Rectal smooth muscle tissue (tissue), 1 donor: Measurements from ENCODE around the gene TRIM17.

Experiments used
- H3K27ac ChIP-seq: one replicate; pipeline ENCODE4 v1.7.0; 2013; ENCODE audit warnings: low read depth, low read length, inconsistent platforms
- H3K27me3 ChIP-seq: one replicate; pipeline ENCODE4 v1.7.0; 2013; ENCODE audit warnings: low read length; ENCODE audit not compliant: control insufficient read depth, insufficient read depth
- H3K36me3 ChIP-seq: one replicate; pipeline ENCODE4 v1.7.0; 2013; ENCODE audit warnings: low read length; ENCODE audit not compliant: control insufficient read depth, insufficient read depth
- H3K4me1 ChIP-seq: one replicate; pipeline ENCODE4 v1.7.0; 2013; ENCODE audit warnings: low read length; ENCODE audit not compliant: control insufficient read depth, insufficient read depth
- H3K4me3 ChIP-seq: one replicate; pipeline ENCODE4 v1.7.0; 2013; ENCODE audit warnings: low read length
- H3K9ac ChIP-seq: one replicate; pipeline ENCODE4 v1.7.0; 2013; ENCODE audit warnings: low read length

The TRIM17 gene

DNA sequence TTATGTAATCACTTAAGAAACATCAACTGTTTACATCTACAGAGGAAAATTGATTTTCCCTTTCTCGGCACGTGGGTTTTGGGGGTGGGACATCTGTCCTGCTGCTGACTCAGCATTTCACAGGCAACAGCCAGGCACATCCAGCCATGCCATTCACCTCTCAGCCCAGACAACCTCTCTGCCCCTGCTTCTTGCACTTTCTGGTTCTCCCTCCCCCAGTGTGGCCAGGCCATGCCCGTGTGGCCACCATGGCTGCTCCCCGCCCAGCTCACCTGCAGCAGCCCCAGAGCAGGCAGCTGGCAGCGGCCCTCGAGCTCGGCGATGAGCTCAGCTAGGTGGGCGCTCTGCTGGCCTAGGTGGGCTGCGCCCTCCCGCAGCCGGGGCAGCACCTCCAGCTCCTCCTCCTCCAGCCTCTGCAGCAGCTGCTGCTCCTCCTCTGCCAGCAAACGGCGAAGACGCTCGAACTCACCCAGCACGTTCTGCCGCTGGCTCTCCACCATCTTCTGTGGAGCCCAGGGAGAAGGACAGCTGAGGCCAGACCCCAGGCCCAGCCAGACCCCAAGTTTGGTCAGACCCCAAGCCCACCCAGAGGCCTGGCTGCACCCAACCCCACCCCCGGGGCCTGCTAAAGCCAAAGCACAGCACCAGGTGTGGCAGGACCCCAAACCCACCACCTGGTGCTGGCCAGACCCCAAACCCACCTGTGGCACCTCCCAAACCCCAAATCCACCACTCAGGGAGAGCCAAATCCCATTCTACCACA, 15.8 kb downstream of the TRIM17 start:
- Histone ChIP-seq H3K4me1 (peaks cover 11% of the 10 kb centered on the region), H3K4me3 (no peak overlapping the region), H3K27me3 (no peaks in the 10 kb centered on the region), H3K9ac (no peak overlapping the region), H3K36me3 (peaks cover 20% of the 10 kb centered on the region), H3K27ac (no peak overlapping the region)

DNA sequence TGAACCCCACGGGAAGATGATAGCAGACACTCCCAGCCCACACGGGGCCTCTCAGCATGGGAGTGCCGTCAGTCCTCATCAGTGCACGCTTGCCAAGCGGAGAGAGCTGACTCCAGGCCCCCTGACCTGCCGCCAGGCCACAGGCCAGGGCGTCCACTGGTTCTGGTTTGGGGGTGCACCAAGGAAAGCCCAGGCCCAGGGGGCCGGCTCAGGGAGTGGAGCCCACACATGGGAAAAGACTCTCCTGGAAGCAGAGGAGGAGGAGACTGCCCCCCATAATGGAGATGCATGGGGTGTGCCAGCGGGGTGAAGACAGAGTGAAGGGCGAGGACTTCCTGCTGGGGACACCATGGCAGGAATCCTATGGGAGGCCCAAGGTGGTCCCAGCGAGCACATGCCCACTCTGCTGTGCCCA, 16.4 kb downstream of the TRIM17 start:
- Histone ChIP-seq H3K27ac (no peak overlapping the region), H3K27me3 (no peaks in the 10 kb centered on the region), H3K9ac (no peak overlapping the region), H3K4me3 (no peak overlapping the region), H3K4me1 (peaks cover 5% of the 10 kb centered on the region), H3K36me3 (peaks cover 22% of the 10 kb centered on the region)

DNA sequence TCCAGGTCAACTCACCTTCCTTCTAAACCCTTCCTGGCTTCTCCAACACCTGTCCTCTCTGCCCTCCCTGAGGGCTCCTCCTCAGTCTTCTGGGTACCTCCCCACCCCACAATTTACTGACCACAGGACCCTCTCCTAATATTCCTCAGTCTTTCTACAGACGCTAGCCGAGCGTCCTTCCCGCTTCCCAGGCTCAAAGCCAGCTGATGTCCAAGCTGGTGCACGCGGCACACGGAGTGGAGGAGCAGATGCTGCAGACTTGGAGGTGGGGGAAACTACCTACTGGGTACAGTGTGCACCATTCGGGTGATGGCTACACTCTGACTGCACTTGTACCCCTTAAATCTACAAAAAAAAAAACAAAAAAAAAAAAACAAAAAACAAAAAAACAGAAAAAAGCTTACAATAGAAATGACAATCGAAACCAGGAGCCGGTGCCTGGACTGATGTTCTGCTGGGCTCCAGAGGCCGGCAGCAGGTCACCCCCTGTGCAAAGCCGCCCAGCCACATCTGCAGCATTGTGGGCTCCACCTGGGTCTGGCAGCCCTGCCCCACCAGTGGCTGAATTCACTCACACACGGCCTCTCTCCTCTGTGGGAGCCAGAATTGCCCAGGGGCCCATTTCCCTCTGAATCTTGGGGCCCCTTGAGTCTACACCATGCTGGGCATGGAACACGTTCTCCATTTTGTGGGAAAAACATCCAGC, 17.0 kb downstream of the TRIM17 start:
- peaks cover 22% of the 10 kb centered on the region for H3K36me3 ChIP-seq
- no peaks in the 10 kb centered on the region for H3K4me1 ChIP-seq
- H3K27me3 ChIP-seq: no peaks in the 10 kb centered on the region
- H3K9ac ChIP-seq: no peak overlapping the region
- H3K4me3 ChIP-seq: no peak overlapping the region
- H3K27ac ChIP-seq: no peak overlapping the region

DNA sequence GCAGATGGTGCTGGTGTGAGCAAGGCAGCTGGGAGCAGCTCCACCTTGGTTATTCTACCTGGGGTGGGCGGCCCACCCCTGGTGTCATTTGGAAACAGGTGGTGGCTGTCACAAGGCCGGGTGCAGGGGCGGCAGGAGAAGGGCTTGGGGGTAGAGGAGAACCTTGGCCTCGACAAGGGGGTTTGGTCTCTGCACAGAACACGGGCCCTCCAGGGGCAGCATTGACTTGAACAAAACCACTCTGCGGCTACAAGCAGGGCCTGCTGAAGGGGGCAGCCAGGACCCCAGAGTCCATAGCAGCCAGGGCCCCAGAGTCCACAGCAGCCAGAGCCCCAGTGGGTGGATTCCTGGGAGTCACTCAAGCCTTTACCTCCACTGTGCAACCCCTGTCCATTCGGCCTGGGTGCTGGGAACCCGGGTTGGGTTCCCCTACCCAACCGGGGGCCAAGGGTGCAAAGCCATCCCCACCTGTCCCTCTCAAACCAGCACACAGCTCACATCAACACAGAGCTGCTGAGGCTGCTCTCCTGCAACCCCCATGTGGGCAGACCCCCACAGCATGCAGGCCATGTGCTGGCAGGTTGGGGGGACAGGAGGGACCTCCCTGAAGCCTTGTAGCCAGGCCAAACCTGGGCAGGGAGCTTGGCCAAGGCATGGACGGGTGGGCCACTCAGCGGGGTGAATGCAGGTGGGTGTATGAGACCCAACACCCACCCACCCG, 17.8 kb downstream of the TRIM17 start:
- Histone ChIP-seq H3K4me3 (no peak overlapping the region), H3K9ac (no peak overlapping the region), H3K27me3 (no peaks in the 10 kb centered on the region), H3K4me1 (no peaks in the 10 kb centered on the region), H3K36me3 (peaks cover 22% of the 10 kb centered on the region), H3K27ac (no peak overlapping the region)

DNA sequence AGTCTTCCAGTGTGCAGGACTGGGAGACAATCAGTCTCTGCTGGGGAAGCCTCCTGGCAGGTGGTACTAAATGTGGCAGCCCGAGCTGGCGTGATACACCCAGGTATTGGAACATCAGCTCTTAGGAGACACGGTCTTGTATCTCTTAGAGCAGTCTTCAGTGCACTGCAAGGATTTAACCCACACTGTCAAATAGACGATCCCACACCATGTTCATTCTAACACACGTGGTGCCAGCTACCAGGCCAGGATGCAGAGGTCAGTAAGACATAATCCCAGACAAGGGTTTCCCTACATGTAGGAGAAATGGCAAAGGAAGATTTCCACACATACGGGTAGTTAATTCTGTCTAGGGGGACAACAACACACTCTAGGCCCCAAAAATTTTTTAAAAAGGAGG, 18.7 kb downstream of the TRIM17 start:
- Histone ChIP-seq H3K9ac (no peak overlapping the region), H3K4me3 (no peak overlapping the region), H3K27ac (no peak overlapping the region), H3K36me3 (peaks cover 20% of the 10 kb centered on the region), H3K27me3 (no peaks in the 10 kb centered on the region), H3K4me1 (no peaks in the 10 kb centered on the region)

DNA sequence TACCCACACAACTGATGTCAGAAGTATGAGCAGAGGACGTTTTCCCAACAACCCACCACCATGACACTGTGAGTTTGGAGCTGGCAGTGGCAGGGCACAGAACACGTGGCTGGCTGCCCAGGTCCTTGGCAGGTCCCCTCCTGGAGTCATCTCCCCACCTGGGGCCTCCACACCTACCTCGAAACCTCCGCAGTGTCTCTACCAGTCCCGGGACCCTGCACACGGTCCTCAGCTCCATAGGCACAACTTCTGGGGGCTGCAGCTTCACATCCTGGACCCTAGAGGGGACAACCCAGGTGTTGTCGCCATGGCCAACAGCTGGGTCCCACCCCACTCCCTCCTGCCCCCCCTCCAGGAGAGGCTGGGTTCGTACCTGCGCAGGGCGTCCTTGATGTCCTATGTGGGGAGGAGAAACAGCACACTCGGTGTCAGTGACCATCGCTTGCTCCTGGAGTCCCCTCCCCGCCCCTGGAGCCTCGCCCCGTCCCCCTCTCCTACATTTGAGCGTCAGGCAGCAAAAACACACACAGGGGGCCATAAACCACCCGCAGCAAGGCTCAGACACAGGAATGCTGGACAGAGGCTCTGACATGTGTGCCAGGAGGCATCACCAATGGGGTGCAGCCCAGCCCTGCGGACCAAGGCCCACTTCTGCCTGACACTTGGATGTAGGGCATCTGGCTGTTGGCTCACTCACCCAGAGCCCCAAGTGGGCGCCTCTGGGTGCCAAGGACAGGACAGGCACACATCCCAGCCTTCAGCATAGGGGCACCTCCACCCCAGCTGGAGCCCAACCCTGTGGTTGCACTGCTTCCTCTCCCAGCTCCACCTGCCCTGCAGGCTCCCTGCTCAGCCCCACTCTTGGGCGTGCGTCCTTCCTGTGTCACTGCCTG, 19.6 kb downstream of the TRIM17 start:
- Histone ChIP-seq H3K4me3 (no peak overlapping the region), H3K27ac (no peak overlapping the region), H3K9ac (no peak overlapping the region), H3K27me3 (no peaks in the 10 kb centered on the region), H3K4me1 (no peaks in the 10 kb centered on the region), H3K36me3 (peaks cover 24% of the 10 kb centered on the region)

DNA sequence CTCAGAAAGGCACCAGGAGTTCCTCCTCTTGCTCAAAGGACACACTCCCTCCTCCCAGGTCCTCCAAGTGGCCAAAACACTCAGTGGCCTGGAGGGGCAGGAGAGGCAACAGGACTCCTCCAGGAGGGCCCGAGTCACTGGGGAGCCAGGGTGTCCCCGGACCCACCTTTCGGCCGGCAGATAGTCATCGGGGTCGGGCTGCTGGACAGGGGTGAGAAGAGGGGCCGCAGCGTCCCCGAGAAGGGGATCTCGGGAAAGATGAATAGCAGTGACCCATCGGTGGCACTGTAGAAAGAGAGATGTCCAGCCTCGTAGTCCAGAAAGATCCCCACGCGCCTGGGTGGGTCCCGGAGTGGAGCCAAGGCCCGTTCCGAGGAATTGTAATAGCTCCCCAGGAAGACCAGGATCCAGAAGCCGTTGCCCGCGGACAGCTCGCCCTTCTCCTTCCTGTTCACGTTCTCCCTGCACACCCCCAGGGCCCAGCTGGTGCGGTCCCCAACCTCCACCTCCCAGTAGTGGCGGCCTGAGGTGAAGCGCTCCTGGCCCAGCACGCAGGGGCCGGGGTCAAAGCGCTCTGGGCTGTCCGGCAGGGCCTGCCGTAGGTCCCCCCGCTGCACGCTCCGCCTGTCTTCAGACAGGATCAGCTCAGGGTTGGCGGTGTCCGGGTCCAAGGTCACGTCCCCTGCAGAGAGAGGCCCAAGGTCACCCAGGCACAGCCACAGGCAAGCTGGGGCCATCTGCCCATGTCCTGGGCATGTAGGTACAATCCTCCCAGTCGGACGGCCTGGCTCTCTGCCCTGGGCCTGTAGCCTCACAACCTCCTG, 21.9 kb downstream of the TRIM17 start:
- H3K27me3 ChIP-seq: no peaks in the 10 kb centered on the region
- H3K4me3 ChIP-seq: no peak overlapping the region
- H3K36me3 ChIP-seq: peaks cover 24% of the 10 kb centered on the region
- H3K4me1 ChIP-seq: no peaks in the 10 kb centered on the region
- H3K9ac ChIP-seq: no peak overlapping the region
- no peak overlapping the region for H3K27ac ChIP-seq

DNA sequence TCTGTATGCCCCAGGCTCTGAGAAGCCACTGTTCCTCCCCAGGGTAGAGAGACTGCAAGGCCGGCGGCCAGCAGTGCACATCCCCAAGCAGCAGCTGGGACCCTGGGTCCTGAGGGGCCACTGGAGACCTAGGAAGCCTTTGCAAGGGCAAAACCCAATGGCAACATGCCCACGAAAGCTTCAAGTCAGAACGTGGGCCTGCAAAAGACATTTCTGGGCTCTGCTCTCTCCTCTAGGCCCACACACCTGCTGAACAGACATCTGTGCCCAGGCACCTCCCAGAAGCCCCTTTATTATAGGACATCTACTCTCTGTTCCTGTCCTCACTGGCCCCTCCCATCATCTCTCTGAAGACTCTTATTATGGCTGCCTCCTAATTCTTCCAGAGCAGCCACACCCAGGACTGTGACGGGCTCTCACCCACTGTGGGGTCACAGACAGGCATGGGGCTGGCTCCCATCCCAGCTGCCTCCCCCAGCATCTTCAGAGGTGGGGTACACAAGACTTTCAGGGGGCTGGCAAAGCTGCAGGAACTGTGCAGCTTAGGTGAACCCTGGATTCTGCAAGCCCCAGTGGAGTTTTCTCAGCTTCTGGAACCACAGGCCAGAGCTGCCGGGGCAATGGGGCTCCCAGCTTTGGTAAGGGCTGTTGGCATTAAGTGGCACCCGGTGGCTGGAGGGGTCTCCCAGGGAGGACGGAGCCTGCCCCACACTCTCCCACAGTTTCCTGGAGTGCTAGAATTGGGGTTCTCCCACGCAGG, 22.7 kb downstream of the TRIM17 start:
- Histone ChIP-seq H3K9ac (no peak overlapping the region), H3K27ac (no peak overlapping the region), H3K4me3 (no peak overlapping the region), H3K4me1 (no peaks in the 10 kb centered on the region), H3K36me3 (peaks cover 23% of the 10 kb centered on the region), H3K27me3 (no peaks in the 10 kb centered on the region)

DNA sequence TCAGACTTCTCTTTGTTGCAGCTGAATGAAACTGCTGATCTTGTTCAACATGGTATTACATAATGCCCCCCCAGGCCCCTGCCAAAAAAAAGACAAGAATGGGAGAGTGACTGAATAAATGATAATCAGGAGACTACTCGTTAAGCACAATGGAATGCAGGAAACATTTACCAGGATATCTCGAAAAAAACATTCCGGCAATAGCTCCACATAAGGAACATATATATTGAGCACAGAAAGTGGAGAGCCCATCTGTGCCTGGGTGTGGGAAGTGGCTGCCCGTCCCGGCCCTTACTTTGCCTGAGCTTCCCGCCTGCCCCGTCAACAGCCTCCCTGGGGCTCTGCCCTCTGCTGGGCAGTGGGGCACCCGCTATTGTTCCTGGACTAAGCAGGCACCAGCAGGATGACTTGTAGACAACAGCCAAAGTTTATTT, 23.4 kb downstream of the TRIM17 start:
- Histone ChIP-seq H3K4me3 (no peak overlapping the region), H3K27ac (no peak overlapping the region), H3K27me3 (no peaks in the 10 kb centered on the region), H3K36me3 (peaks cover 18% of the 10 kb centered on the region), H3K9ac (no peak overlapping the region), H3K4me1 (no peaks in the 10 kb centered on the region)

DNA sequence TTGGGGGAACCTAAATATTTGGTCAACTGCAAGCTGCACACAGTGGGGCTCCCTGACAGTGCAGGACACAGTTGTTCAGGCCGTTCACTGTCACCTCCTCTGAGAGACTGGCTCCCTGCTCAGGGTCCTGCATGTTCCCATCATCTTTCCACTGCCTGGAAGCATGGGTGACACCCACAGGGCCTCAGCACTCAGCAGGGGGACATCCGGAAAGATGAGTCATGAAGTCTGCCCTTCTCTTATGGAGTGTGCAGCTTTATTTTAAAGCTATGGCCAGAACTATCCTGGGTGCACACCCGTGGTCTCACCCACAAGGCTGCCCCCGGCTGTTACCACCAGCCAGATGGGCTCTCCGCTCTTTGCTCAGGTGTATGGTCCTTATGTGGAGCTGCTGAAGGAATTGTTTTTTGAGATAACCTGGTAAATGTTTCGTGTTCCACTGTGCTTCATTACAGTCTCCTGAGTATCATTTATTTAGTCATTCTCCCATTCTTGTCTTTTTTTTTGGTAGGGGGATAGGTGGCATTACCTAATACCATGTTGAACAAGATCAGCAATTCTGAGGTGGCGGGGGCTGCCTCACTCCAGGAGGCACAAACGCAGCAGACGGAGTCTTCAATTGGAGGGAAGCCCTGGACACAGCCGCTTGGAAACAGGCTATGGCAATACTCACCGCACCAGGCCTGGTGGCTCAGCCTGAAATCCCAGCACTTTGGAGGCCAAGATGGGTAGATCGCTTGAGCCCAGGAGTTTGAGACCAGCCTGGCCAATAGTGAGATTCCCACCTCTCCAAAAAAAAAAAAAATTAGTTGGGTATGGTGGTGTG, 24.3 kb downstream of the TRIM17 start:
- Histone ChIP-seq H3K4me3 (no peak overlapping the region), H3K27ac (no peak overlapping the region), H3K4me1 (no peaks in the 10 kb centered on the region), H3K27me3 (no peaks in the 10 kb centered on the region), H3K9ac (no peak overlapping the region), H3K36me3 (peaks cover 18% of the 10 kb centered on the region)
